Left ventricle myocardium superior (tissue), 1 donor: ENCODE results near the gene KIAA0232. TPM values are rescaled to one million over a fixed set of nuclear protein-coding genes. Genes with fewer than 3 reads are reported as not detected.

Experiments
- ATAC-seq: fragments of 200-7000 bp; cut with Tn5 transposase; one replicate; pipeline ENCODE4 v1.9.1; 2020; ENCODE audit warnings: mild to moderate bottlenecking, moderate library complexity
- DNase-seq: peaks from one replicate; pipeline ENCODE4 v3.0.0-alpha.2; 2020
- intact Hi-C: fragments of 100-400 bp; cut with micrococcal nuclease; formaldehyde crosslinking; loops from one replicate; pipeline ENCODE4 v1.11.0; 2022
- total RNA-seq: library from RNA; stranded (reverse); fragmentation: NEBNext Ultra II Directional; extraction: Animal tissue kit (Norgen Biotek cat#: 25700); gene quantifications from one replicate; pipeline ENCODE4 v1.2.1, GENCODE V29; 2021
- donor health status: DM: no; HTN: yes; CAD: no; lungs with severe emphysema.

Gene KIAA0232
- total RNA-seq, 1 donor from 2014 or later: 79.8 TPM

DNA sequence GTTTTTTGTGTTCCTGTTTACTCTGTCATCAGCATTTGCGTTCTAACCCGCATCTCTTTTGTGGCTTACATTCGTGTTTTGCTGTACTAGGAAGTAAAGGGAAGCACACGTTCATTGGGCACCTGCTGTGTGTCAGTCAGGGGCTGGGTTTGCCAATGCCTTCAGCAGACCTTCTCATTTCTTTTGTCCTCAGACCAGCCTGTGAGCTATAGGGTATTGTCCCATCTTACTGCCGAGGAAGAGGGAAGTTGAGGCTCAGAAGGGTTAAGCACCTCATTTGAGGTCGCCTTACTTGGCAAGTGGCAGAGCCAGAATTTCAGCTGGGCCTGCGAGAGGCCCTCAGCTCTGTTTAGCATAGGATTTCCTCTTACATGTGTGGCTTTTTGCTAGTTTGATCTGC, 135.8 kb downstream of the KIAA0232 start:
- intact Hi-C loops: no loop called here
- no peak for DNase-seq
- ATAC-seq: peak; percentile 9

DNA sequence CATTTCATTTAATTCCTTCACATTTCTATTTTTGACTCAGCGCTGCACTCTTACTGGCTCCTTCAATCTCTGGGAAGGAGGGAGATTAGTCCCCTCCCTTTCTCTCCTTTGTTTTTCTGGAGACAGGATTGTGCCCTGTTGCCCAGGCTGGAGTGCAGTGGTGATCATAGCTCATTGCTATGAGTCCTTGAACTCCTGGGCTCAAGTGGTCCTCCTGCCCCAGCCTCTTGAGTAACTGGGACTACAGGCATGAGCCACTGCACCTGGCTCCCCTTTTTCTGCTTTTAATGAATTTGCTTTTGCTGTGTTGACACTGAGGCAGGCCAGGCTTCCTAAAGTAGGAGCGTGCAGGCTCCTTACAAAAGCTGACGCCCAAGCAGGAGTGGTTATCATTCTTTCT, 137.6 kb downstream of the KIAA0232 start:
- DNase-seq (no peak), ATAC-seq (no peak)
- intact Hi-C loops: no loop called here

DNA sequence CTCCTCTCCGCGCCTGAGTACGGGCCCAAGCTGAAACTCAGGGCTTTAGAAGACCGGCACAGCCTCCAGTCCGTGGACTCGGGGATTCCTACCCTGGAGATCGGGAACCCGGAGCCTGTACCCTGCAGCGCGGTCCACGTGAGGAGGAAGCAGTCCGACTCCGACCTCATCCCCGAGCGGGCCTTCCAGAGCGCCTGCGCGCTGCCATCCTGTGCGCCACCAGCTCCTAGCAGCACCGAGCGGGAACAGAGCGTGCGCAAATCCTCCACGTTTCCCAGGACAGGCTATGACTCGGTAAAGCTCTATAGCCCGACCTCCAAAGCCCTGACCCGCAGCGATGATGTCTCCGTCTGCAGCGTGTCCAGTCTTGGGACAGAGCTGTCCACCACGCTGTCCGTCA, 141.0 kb downstream of the KIAA0232 start:
- DNase-seq (no peak), ATAC-seq (no peak)
- intact Hi-C loops: no loop called here

DNA sequence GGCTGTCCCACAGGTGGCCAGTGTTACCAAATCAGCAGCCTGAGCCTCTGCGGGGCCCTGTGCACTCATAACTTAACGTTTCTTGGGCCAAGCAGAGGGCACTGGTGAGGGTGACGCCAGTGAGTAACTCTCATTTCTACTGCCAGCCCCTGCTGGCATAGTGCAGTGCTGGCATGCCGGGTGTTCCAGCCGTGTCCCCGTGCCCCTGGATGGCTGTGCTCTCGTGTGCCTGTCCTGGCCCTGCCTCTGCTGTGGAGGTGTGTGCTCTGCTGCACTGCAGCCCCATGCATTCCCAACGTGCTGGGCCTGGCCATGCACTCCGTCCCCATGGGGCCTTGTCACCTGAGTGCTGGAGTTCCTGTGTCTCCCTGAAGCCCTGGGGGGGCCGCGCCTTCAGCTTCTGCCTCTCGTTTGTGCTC, 141.8 kb downstream of the KIAA0232 start:
- intact Hi-C loops: no loop called here
- DNase-seq (peak; percentile 73), ATAC-seq (peak; percentile 76)

DNA sequence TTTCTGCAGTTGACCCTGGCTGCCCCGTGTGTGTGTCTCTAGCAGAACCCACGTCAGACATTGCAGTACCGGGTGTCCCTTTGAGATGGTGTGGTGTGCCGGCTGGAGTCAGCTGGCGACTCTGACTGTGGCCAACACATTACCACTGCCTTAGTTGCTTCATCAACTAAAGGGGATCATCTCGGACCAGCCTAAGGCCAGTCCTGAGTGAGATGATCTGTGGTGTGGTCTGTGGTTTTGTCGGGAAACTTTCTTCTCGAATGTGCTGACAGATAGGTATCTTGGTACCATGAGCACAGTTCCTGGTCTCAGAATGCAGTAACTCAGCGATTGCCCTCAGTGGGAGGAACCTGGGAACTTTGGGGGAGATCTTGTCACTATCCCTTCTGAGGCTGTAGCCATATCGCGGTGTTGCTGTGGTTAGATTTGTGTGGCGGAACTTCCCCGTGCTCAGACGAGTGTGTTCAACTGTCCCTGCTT, 142.9 kb downstream of the KIAA0232 start:
- ATAC-seq (peak; percentile 28), DNase-seq (no peak)
- intact Hi-C loops: no loop called here

DNA sequence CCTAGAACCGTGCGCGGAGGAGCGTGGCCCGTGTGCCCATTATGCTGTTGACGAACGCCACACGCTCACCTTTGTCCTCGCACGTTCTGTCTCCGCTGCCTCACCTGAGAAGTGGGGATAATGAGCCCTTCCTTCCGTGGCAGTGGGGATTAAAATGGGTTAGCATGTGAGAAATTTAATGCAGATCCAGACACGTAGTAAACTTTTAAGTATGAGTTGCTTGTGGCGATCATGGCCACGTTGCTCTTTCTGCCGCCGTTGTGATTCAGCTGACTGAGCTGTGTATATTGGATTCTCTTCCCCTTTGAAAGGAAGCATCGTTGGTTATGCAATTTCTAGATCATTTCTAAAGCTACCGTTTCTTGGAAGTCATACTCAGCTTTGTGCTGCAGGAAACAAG, 143.6 kb downstream of the KIAA0232 start:
- peak; percentile 23 for ATAC-seq
- DNase-seq: no peak
- intact Hi-C loops: no loop called here

DNA sequence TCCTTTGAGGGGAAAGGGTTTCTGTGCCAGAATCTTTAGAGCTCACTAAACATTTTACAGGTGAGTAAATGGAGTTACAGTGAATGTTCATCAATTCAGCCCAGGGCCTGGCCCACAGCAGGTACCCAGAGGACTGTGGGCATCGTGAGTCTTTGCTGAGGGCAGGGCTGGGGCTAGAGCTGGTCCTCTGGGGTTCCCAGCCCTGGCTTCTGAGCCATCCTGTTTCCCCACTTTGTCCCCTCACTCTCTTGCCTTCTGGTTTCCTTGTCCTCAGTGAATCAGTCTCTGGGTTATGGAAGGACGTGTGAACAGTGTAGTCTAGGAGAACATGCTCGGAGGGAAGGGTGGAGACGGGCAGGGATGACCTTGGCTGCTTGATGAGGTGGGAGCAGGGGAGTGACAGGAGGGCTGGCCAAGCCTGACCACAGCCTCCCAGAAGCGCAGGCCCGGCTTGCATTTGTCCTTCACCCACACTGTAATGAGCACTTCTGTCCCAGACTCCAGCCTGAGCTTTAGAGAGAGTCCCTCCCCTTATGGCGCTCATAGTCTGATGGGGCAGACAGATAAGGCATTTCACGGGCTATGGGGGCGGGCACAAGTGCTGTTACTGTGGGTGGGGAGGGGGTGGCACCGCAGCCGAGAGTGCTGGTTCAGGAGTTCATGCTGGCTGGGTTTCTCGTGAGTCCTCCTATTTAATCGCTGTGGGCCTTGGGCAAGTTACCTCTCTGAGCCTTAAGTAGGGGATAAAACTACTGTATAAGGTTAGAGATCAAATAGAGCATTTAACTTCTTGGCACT, 144.4 kb downstream of the KIAA0232 start:
- intact Hi-C loops: no loop called here
- DNase-seq (peak; percentile 61), ATAC-seq (peak; percentile 34)

DNA sequence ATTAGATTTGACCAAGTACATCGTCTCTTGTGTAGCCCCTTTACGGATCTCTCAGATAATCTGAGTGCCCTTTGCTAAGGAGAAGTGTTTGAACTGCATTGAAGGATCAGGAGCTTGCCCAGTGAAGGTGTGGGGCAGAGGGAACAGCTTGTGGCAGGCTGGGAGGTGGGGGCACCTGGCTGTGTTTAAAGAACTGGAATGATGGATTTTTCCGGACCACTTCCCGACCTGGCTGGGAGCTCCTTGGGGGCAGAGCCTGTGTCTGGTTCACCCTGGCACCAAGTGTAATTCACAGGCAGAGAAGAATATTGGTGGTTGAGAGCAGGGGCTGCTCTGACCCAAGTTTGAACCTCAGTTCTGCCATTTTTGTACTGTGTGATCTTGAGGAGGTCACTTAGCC, 145.6 kb downstream of the KIAA0232 start:
- intact Hi-C loops: no loop called here
- DNase-seq: no peak
- ATAC-seq: no peak

DNA sequence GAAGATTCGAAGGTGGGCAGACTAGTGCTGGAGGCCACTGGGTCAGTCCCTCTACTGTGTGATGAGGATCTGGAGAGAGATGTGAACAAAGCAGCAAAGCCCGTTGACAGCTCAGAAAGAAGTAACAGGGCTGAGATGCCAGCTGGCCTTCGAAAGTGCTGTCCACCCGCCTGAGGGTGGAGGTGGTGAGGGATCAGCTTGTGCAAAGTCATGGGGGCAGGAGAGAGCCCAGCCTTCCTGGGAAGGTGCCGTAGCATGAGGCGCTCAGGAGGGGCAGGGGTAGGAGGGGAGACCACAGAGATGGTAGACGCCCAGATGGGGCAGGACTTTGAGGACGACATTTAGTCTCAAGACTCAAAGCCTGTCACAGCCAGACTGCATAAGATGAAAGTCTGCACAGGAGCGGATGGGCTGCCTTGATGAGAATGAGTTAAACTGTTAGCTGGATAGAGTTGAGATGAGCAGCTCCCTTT, 146.8 kb downstream of the KIAA0232 start:
- DNase-seq: no peak
- ATAC-seq: peak; percentile 66
- intact Hi-C loops: no loop called here

DNA sequence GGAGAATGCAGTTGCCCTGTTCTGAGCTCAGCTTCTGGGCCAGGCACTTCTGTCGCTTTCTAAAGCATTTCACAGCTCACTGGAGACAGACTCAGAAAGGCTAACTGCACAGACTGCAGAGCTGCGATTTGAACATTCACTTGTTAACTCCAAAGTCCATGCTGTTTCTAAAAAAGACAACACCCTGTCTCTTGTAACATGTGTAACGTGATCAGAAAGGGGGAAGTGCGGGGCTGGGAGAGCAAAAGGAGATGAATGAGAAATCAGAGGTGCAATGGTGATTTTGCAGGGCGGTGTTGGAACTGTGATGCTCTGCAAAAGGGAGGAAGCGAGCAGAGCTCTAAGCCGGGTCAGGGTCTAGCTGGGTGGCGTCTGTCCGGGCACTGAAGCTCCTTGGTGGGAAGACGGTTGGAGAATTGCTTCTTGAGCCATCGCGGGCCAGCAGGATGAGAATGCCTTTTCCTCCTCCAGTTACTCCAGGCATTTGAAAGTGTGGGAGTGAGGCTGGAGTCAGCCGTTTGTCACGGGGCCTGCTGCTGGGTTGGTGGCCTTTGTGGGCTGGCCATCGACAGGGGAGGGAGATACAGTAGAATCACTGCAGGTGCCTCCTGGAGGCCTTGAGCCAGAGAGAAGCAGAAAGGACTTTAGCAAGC, 147.4 kb downstream of the KIAA0232 start:
- ATAC-seq (peak; percentile 3), DNase-seq (no peak)
- intact Hi-C loops: no loop called here

DNA sequence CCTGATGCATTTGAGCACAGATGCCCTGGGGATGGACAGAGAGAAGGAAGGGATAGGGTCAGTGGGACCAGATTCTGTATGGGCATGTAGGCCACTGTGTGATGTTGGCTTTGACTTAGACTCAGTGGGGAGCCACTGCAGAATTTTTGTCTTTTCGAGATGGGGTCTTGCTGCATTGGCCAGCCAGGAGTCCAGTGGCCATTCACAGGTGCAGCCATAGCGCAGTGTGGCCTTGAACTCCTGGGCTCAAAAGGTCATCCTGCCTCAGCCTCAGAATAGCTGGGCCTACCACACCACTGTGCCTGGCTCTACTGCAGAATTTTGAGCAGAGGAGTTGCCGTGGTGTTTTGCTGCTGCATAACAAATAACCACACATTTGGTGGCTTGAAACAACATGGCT, 149.9 kb downstream of the KIAA0232 start:
- no peak for DNase-seq
- intact Hi-C loops: no loop called here
- ATAC-seq: no peak

DNA sequence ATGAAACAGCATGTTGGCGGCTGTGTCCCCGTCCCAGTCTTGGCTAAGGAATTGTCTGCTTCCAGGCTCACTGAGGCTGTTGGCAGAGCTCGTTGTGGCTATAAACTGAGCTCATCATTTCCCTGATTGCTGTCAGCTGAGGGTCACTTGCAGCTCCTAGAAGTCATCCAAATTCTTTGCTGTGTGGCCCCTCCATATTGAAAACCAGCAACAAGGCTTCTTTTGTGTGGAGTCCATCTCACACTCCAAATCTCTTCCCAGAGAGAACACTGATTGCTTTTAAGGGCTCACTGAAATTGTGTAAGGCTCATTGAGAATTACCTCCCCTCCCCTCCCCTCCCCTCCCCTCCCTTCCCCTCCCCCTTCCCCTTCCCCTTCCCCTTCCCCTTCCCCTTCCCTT, 150.4 kb downstream of the KIAA0232 start:
- intact Hi-C loops: no loop called here
- ATAC-seq (no peak), DNase-seq (no peak)

Other genes with a start within 250 kb of the KIAA0232 start
- gene MAN2B2, start 207.5 kb upstream of the KIAA0232 start, total RNA-seq: 17.7 TPM
- 226 TPM for gene MRFAP1, start 142.0 kb upstream of the KIAA0232 start, total RNA-seq
- gene S100P, start 88.8 kb upstream of the KIAA0232 start, total RNA-seq: 1.1 TPM
- 42.9 TPM for gene MRFAP1L1, start 72.9 kb upstream of the KIAA0232 start, total RNA-seq
- 7.3 TPM for gene BLOC1S4, start 66.6 kb upstream of the KIAA0232 start, total RNA-seq
- gene TBC1D14, start 127.1 kb downstream of the KIAA0232 start, total RNA-seq: 40.4 TPM